ENCODE data around the gene OR8K1. TPM values are rescaled to one million over a fixed set of nuclear protein-coding genes. Genes with fewer than 3 reads are reported as not detected.

The OR8K1 gene
- total RNA-seq = not detected
- total RNA-seq (2013) = not detected

DNA sequence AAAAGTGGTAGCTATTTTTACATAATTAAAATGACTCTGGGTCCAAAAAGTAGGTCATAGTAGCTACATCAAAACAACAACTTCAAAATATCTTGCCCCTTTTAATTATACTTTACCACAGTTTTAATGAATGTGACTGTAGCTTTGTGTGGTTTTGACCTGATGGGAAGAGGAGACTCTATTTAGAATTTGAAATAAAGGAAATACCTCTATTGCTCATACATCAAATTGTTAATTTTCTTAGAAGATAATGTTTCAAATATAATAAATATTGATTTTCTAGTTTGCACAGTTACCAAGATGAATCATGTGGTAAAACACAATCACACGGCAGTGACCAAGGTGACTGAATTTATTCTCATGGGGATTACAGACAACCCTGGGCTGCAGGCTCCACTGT, at the start of gene OR8K1:
OR8K1 (plus strand) TSS at position 301 of the 400 bp plus-strand sequence; CDS start at position 301, 0 bp downstream.
- H3K27ac Mint-ChIP-seq = no peak within 1 kb of the TSS
- H3K36me3 Mint-ChIP-seq = peaks cover 8% of the 10 kb centered on the region
- peaks cover 14 to 15% of the 10 kb centered on the region in 2 donors for H3K9me3 Mint-ChIP-seq
- no peaks in the 10 kb centered on the region for H3K4me1 Mint-ChIP-seq
- 95% methylated on average over 1 of the region's 1 CpG for WGBS (ENCODE audit: insufficient coverage)
- TF ChIP-seq, protein P1, sequence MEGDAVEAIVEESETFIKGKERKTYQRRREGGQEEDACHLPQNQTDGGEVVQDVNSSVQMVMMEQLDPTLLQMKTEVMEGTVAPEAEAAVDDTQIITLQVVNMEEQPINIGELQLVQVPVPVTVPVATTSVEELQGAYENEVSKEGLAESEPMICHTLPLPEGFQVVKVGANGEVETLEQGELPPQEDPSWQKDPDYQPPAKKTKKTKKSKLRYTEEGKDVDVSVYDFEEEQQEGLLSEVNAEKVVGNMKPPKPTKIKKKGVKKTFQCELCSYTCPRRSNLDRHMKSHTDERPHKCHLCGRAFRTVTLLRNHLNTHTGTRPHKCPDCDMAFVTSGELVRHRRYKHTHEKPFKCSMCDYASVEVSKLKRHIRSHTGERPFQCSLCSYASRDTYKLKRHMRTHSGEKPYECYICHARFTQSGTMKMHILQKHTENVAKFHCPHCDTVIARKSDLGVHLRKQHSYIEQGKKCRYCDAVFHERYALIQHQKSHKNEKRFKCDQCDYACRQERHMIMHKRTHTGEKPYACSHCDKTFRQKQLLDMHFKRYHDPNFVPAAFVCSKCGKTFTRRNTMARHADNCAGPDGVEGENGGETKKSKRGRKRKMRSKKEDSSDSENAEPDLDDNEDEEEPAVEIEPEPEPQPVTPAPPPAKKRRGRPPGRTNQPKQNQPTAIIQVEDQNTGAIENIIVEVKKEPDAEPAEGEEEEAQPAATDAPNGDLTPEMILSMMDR (IDR thresholded peaks at IDR 0.05) = no peak
- DNase-seq (no peak), ATAC-seq (no peak)
- H3K4me1 ChIP-seq (ENCODE audit: control insufficient read depth, insufficient read depth, low read length) = no peaks in the 10 kb centered on the region
- H3K4me3 ChIP-seq (ENCODE audit: low read length) = no peak within 1 kb of the TSS
- H3K9me3 ChIP-seq (ENCODE audit: control insufficient read depth, insufficient read depth, low read length) = peaks cover 4% of the 10 kb centered on the region
- H3K27me3 ChIP-seq (ENCODE audit: control insufficient read depth, insufficient read depth, low read length) = no peaks in the 10 kb centered on the region
- no peak within 1 kb of the TSS for H3K27ac ChIP-seq (ENCODE audit: low read length)
- intact Hi-C loops (cut with micrococcal nuclease) = no loop called here
- no peaks in the 10 kb centered on the region for H3K27me3 Mint-ChIP-seq (ENCODE audit: low read depth in 2 of 2)
- no peaks in the 10 kb centered on the region for H3K36me3 ChIP-seq (ENCODE audit: control insufficient read depth, insufficient read depth, low read length)
- no peak within 1 kb of the TSS for H3K4me3 Mint-ChIP-seq

DNA sequence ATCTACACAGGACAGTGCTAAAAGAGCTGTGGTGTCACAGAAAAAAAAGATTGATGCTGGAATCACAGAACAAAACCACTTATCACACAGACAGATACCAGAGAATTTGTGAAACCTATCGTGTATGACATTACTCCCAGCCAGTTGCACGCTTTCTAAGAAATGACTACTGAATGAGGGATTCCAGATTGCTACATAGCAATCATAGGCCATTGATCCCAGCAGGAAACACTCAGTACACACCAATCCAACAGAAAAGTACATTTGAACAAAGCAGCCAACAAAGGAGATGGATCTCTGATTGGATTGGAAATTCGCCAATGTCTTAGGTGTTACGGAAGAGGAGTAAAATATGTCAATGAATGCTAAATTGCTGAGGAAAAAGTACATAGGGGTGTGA, 48.9 kb upstream of the OR8K1 start:
- Histone ChIP-seq H3K36me3 (ENCODE audit: control insufficient read depth, insufficient read depth, low read length) (no peaks in the 10 kb centered on the region), H3K27ac (ENCODE audit: low read length) (no peak overlapping the region), H3K4me1 (ENCODE audit: control insufficient read depth, insufficient read depth, low read length) (no peaks in the 10 kb centered on the region), H3K27me3 (ENCODE audit: control insufficient read depth, insufficient read depth, low read length) (no peaks in the 10 kb centered on the region), H3K9me3 (ENCODE audit: control insufficient read depth, insufficient read depth, low read length) (no peaks in the 10 kb centered on the region), H3K4me3 (ENCODE audit: low read length) (no peak overlapping the region)
- 88% methylated on average over 4 of the region's 4 CpGs for WGBS (ENCODE audit: insufficient coverage)
- no peaks in the 10 kb centered on the region for H3K27me3 Mint-ChIP-seq (ENCODE audit: low read depth in 2 of 2)
- intact Hi-C loops (cut with micrococcal nuclease) = no loop called here
- H3K9me3 Mint-ChIP-seq = peaks cover 11 to 23% of the 10 kb centered on the region in 2 donors
- H3K36me3 Mint-ChIP-seq = peaks cover 7% of the 10 kb centered on the region
- H3K4me1 Mint-ChIP-seq = no peaks in the 10 kb centered on the region
- TF ChIP-seq, protein P1 (IDR thresholded peaks at IDR 0.05) = no peak
- no peak overlapping the region for H3K4me3 Mint-ChIP-seq
- H3K27ac Mint-ChIP-seq = no peak overlapping the region
- ATAC-seq = no peak
- DNase-seq = no peak

GRCh38 chr11:56307836-56308235, 38.0 kb upstream of the OR8K1 start:
- Histone ChIP-seq H3K27ac (ENCODE audit: low read length) (no peak overlapping the region), H3K9me3 (ENCODE audit: control insufficient read depth, insufficient read depth, low read length) (peaks cover 10% of the 10 kb centered on the region), H3K4me3 (ENCODE audit: low read length) (no peak overlapping the region), H3K36me3 (ENCODE audit: control insufficient read depth, insufficient read depth, low read length) (no peaks in the 10 kb centered on the region), H3K4me1 (ENCODE audit: control insufficient read depth, insufficient read depth, low read length) (no peaks in the 10 kb centered on the region), H3K27me3 (ENCODE audit: control insufficient read depth, insufficient read depth, low read length) (no peaks in the 10 kb centered on the region)
- peaks cover 44% of the 10 kb centered on the region for H3K36me3 Mint-ChIP-seq
- TF ChIP-seq, protein P1 (IDR thresholded peaks at IDR 0.05) = no peak
- H3K27me3 Mint-ChIP-seq (ENCODE audit: low read depth in 2 of 2) = no peaks in the 10 kb centered on the region
- ATAC-seq (no peak), DNase-seq (no peak)
- WGBS (ENCODE audit: insufficient coverage) = 91% methylated on average over 3 of the region's 3 CpGs
- no peak overlapping the region for H3K4me3 Mint-ChIP-seq
- H3K9me3 Mint-ChIP-seq = peaks cover 20 to 44% of the 10 kb centered on the region in 2 donors
- intact Hi-C loops (cut with micrococcal nuclease) = no loop called here
- H3K4me1 Mint-ChIP-seq = no peaks in the 10 kb centered on the region
- H3K27ac Mint-ChIP-seq = no peak overlapping the region

DNA sequence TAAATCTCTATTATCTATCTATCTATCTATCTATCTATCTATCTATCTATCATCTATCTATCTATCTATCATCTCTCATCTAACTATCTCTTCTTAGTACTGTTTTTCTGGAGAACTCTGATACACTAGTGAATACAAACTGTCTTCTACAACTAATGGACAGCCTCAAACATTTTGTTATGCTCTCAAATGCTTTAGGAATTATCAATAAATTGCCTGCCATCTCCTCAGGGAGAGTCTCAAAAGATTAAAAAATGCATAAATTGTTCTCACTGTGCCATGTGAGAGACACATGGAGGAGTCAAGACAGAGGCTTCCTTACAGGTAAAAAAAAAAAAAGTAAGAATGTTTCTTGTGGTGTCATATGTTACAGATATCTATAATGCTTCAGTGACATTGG, 31.0 kb upstream of the OR8K1 start, which contains the start of gene OR8K3:
OR8K3 (plus strand) TSS at position 301 of the 400 bp plus-strand sequence. CDS start 3,163 bp downstream, outside the sequence.
- Mint-ChIP-seq H3K9me3 (peaks cover 15 to 21% of the 10 kb centered on the region in 2 donors), H3K27me3 (ENCODE audit: low read depth in 2 of 2) (no peaks in the 10 kb centered on the region), H3K36me3 (peaks cover 5% of the 10 kb centered on the region), H3K27ac (no peak within 1 kb of the TSS), H3K4me3 (no peak within 1 kb of the TSS), H3K4me1 (no peaks in the 10 kb centered on the region)
- no peak within 1 kb of the TSS for H3K27ac ChIP-seq (ENCODE audit: low read length)
- no peak within 1 kb of the TSS for H3K4me3 ChIP-seq (ENCODE audit: low read length)
- peaks cover 3% of the 10 kb centered on the region for H3K9me3 ChIP-seq (ENCODE audit: control insufficient read depth, insufficient read depth, low read length)
- ATAC-seq (no peak), DNase-seq (no peak)
- TF ChIP-seq, protein P1 (IDR thresholded peaks at IDR 0.05) = no peak
- intact Hi-C loops (cut with micrococcal nuclease) = no loop called here
- H3K36me3 ChIP-seq (ENCODE audit: control insufficient read depth, insufficient read depth, low read length) = no peaks in the 10 kb centered on the region
- H3K27me3 ChIP-seq (ENCODE audit: control insufficient read depth, insufficient read depth, low read length) = no peaks in the 10 kb centered on the region
- H3K4me1 ChIP-seq (ENCODE audit: control insufficient read depth, insufficient read depth, low read length) = no peaks in the 10 kb centered on the region

Data from natural killer cell (primary cell).